Measurements from ENCODE around the gene C1QL1.

Gene C1QL1
- 0 to 0.55 (median 0) reads per million in 17 experiments for total RNA-seq

DNA sequence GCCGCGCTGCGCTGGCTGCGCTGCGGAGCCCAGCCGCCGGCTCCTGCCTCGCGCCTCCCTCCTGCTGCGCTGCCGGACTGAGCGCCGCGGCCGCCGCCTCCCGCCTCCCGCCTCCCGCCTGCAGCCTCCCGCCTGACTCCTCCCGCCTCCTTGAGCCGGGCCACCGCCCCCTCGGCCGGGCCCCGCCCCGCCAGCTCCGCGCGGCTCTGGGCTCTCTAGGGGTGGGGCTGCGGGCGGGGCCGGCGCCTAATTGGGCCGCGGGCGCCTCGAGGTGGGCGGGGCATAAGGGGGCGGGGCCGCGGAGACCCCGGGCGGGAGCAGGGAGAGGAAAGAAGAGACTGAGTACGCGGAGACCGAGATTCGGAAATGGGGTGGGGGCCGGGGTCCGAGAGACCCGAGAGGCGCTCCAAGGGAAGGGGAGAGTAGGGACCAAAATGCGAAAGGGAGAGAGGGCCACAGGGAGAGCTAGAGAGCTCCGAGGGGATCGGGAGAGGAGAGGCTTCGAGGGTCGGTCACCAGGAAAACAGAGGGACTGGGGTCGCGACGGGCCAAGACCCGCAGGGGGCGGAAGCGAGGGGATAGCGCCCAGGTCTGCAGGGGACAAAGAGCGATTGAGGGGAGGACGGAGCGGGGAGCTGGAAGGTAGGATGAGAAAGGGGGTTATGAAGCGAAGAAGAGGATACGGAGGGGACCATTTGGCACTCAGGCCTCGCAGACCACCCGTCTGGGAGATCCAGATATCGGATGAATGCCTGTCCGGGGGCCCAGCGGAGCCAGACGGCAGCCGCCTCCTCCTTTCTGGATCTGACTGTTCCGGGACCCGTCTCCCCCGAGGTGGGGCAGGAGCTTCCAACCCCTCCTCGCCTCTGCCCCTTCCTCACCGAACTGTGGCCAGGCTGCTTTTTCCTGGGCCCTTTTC is at the start of gene C1QL1:
Gene C1QL1, minus strand, starts transcription at position 79 of the 919 bp plus-strand sequence. CDS start 255 bp downstream, outside the sequence.
- peak; percentile 90 to 96 (median 94) for DNase-seq

DNA sequence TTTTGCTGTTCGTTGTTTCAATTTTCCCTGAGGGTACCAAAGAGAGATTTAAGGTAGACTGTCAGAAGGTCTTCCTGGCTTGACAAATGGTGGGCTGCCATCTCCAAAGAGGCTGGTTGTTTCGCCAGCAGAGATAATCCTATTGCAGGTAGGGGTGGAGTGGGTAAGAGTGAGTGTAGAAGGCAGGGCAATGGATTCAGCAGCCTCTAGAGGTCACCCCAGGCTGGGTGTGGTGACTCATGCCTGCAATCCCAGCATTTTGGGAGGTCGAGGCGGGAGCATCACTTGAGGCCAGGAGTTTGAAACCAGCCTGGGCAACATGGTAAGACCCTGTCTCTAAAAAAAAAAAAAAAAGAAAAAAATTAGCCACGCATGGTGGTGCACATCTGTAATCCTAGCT is 48.7 kb upstream of the C1QL1 start:
- DNase-seq = peak in 1 of 4 experiments; percentile 11

GRCh38 chr17:45016237-45016636 is 48.1 kb upstream of the C1QL1 start:
- no peak for DNase-seq

DNA sequence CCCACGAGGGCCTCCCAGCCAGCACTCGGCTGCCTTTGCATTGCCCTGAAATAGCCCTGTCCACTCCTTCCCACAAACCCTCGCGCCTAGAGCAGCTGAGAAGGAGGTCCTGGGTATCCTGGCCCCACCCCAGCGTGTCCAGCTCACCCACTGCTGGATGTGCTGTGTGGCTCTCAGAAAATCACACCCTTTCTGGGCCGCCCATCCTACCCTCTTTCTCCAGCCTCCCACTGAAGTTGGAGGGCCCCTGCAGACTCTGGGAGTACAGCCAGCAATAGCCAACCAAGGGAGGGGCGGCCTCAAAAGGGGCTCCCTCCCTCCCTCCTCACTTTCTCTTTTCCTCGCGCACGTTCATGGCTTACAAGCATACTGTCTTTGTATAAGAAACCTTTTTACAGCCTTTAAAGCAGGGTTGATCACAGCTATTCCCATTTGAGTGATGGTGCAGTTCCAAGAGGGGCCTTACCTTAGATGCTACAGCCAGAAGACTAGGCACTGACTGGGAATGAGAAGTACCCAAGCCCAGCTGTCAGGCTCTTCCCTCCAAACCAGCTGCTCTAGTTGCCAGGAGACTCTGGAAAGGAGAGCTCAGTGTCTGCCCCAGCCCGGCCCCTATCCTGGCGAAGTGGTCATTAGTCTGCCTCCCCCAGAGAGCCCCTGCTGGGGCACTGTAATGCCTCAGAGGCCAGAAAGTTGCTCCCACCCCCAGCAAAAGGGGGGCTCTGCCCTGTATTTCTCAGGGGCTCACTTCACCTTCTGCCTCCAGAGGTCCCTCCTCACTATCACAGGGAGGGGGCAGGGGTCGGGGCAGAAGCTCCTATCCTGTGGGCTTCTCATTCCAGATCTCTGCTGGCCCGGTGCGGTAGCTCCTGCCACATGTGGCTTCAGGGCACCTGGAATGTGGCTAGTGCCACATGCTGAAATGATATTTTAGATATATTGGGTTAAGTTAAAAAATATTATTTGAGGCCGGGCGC is 45.2 kb upstream of the C1QL1 start:
- DNase-seq = no peak

GRCh38 chr17:45011767-45012166 is 43.7 kb upstream of the C1QL1 start:
- no peak for DNase-seq

- no peak for DNase-seq
These were observed 41.8 kb upstream of the C1QL1 start for GRCh38 chr17:45009676-45010467.

- DNase-seq = peak in 3 of 4 experiments; percentile 22 to 52 (median 41)
These were observed 40.1 kb upstream of the C1QL1 start for GRCh38 chr17:45008216-45008615.

DNA sequence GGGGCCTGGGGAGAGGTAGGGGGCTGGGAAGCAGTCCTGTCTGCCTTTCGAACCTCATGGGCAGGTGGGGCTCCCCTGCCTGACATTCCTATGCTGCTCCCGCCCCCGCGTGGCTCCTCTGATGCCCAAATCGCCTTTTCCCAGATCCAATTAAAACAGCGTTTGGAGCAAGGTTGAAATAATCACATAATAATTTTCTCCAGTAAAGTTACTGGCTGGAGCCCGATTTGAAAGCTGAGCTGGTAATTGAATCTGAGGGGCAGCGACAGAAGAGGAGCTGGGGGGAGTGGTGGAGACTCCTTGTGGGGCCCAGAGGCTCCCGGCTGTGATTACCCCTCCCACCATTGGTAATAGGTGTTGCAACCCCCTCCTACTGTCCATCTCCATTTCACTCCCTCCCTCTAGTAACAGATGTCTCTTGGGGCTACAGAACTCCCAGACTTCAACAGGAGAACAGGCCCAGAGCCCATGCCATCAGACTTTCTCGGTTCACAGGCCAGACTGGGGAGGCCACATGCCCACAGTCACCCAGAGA is 38.9 kb upstream of the C1QL1 start:
- no peak for DNase-seq

DNA sequence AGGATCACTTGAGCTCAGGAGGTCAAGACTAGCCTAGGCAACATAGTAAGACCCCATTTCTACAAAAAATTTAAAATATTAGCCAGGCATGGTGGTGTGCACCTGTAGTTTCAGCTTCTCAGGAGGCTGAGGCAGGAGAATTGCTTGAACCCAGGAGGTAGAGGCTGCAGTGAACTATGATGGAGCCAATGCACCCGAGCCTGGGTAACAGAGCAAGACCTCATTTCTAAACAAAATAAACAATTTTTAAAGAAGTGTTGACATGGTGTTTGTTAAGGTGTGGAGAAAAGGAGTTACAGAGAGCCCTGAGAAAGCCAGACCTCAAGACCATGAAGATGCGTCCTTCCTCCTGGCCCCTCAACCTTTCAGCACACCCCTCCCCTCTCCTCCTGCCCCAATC is 37.6 kb upstream of the C1QL1 start:
- no peak for DNase-seq

DNA sequence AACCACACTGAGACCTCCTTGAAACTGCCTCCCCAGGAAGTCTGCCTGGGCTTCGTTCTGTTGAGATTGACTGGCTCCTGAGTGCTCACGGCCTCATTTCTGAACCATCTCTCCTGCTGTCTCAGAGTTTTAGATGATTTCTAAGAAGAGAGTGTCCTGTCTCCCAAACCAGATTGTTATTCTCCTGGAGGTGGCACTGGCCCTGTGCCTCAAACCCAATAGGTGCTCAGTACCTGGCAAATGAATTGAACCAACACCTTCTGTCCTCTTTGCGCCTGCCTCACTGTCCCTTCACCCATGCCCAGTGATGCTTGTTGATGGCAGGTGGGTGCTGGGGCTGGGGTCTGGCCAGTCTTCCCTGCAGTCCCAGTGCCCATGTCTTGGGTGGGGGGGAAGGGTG is 36.3 kb upstream of the C1QL1 start:
- DNase-seq = no peak

- no peak for DNase-seq
These were observed 35.8 kb upstream of the C1QL1 start for GRCh38 chr17:45003877-45004276.

DNA sequence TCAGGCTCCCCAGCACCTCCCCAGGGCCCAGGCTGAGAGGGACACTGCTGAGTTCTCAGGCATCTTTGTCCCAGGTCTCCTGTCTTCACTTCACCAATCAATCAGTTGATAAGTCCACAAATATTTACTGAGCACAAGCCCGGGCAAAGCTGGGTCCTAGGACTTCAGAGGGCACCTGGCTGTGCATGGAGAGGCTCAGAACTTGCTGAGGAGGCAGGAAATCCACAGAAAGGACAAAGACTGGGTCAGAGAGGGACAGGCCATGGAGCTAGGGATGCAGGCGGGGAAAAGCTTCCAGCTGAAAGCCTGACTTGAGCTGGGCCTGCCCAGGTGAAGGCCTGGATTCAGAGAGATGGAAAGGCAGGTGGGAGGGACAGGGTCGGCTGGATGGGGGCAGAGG is 33.2 kb upstream of the C1QL1 start:
- no peak for DNase-seq

DNA sequence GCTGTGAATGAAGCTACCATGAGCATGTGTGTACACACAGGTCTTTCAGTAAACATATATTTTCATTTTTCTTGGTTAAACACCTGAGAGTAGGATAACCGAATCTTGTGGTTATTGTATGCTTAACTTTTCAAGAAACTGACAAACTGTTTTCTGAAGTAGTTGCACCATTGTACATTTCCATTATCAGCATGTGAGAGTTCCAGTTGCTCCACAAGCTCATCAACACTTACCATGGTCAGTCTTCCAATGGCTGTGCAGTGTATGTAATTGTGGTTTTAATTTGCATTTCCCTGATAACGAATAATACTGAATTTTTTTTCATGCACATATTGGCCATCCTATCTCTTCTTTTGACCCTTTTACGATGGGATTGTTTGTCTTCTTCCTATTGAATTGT is 31.3 kb upstream of the C1QL1 start:
- no peak for DNase-seq

GRCh38 chr17:44998646-44999045 is 30.5 kb upstream of the C1QL1 start:
- no peak for DNase-seq

- no peak for DNase-seq
These were observed 29.8 kb upstream of the C1QL1 start for GRCh38 chr17:44997733-44998520.

DNA sequence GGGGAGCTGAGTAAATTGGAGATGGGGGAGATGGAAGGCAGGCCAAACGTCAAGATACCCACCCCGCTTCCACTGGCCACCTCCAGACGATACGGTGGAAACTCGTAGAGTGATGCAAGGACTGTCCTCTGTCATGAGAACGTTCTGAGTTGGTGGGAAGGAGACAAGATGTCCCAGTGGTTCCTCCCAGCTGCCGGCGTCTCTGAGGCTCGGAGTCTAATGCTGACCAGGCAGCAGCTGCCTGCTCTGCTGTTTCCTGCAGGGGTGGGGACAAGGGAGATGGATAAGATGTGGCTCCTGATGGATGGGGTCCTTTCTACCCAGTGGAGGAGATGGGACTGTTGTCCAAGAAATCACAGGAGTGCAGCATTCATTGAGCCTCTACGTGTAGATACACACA is 28.2 kb upstream of the C1QL1 start:
- DNase-seq = no peak

GRCh38 chr17:44995436-44996001 is 27.4 kb upstream of the C1QL1 start:
- DNase-seq = no peak

- DNase-seq = no peak
These were observed 24.3 kb upstream of the C1QL1 start for GRCh38 chr17:44992242-44992939.

DNA sequence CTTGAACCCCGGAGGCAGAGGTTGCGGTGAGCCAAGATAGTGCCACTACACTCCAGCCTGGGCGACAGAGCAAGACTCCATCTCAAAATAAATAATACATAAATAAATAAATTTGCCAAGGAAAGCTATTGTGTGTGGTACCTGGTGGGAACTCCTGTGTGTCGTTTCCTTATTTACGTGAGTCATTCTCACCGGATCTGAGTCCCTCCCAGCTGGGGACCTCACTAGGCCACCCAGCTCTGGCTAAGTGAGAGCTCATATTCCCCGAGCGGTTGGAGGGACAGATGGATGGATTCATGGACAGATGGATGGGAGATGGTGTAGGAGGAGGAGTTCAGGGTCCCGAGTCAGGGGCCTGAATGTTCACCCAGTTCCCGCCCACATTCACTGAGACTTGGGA is 22.9 kb upstream of the C1QL1 start:
- no peak for DNase-seq

GRCh38 chr17:44989552-44990138 is 21.5 kb upstream of the C1QL1 start:
- no peak for DNase-seq

All from suppressor macrophage (primary cell).